ENCODE data around the gene CLIC1.
"Not testable (repeated sequence)": the region's sequence is repeated elsewhere in the genome, so short reads cannot be mapped to it uniquely, and the experiment has no call there.

The CLIC1 gene

GRCh38 chr6:31722173-31722572 is 14.2 kb downstream of the CLIC1 start:
- DNase-seq (ENCODE audit: low read depth), result no peak

DNA sequence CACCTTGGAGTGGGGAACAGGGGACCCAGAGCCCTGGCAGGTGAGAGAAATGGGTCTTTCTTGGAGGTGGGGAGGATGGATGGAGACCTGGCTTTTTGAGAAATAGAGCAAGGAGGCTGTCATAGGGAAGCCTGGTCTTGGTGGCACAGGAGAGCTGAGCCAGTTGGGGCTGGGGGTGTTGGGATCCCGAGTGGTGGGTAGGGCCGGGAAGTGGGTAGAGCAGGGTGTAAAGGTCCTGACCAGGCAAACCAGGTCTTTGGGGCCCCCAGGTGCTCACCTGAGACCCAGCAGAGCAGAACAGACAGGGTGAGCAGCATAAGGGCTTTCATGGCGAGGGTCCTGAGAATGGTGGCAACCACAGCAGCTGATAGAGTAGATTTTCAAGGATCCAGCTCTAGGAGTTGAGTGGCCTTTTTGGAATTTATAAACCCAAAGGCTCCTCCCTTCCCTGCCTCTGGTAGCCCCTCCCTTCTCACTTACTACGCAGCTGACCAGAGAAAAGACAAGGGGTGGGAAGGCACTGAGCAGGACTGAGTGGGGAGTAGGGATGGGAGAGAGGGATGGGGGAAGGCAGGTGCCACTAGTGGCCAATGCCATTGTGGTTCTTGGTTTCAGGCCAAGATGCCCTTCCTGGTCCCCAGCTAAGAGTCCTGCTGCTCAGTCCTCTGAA is 14.8 kb downstream of the CLIC1 start, which contains the start of gene LY6G6C:
TSS of gene LY6G6C (minus strand) at position 396 of the 670 bp plus-strand sequence. CDS start at position 329, 67 bp downstream.
- DNase-seq (ENCODE audit: low read depth), result peak; percentile 25

- peak; percentile 34 for DNase-seq (ENCODE audit: low read depth)
Observed at GRCh38 chr6:31720196-31720770, 16.0 kb downstream of the CLIC1 start.

DNA sequence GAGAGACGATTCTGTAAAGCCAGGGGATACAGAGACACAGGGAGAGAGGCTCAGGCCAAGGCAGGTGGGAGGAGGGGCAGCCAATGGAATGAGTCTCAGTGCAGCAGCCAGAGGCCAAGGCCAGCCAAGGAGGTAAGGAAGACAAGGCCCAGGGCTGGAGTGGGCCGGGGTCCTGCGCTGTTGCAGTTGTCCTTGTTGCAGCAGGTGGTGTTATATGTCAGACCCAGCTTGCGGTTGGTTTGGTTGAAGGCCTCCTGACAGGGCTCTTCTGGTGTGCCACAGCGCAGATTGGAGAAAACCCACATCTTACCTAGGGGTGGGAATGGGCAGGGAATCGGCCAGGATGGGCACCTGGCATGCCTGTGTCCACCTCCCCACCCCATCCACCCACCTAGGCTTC is 17.3 kb downstream of the CLIC1 start:
- no peak for DNase-seq (ENCODE audit: low read depth)

GRCh38 chr6:31718265-31718664 is 18.1 kb downstream of the CLIC1 start:
- DNase-seq (ENCODE audit: low read depth), result no peak

GRCh38 chr6:31717499-31718222 is 18.7 kb downstream of the CLIC1 start:
- DNase-seq (ENCODE audit: low read depth), result no peak

DNA sequence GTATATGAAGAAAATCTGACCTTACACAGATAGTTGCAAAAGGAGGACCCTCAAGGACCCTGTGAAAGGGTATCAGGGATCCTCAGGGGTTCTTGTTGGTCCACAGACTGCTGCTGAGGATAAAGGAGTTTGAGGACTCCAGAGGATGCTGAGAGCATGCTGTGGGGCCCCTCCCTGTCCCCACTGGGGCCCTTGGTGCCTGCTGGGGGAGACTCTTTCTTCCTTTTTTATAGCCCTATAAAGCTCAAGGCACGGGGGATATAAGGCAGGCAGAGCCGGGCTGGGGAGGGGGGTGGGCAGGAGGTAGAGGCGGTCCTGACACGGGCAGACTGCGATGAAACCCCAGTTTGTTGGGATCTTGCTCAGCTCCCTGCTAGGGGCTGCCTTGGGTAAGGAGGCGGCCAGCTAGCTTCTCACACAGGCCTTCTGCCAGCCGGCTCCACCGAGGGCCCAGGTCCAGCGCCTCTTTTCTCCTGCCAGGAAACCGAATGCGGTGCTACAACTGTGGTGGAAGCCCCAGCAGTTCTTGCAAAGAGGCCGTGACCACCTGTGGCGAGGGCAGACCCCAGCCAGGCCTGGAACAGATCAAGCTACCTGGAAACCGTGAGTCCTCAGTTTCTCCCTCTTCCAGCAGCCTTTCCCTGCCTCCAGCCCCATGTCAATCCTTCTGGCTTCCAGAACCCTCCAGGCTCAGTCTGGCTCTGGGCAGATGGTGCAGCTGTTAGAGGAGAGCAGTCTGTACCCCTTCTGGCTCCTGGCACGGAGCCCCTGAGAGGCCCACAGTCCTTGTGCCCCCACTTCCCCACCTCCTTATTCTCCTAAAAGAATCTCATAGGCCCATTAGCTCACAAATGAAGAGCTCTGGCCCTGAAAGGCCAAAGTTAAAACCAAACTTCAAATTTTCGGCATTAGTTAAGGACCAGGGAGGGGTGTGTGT is 21.0 kb downstream of the CLIC1 start, which contains the start of gene LY6G6D:
TSS of gene LY6G6D (plus strand) at position 327 of the 937 bp plus-strand sequence. CDS start at position 335, 8 bp downstream.
- no peak for DNase-seq (ENCODE audit: low read depth)

- no peak for DNase-seq (ENCODE audit: low read depth)
Observed at GRCh38 chr6:31713991-31714684, 22.2 kb downstream of the CLIC1 start.

- no peak for DNase-seq (ENCODE audit: low read depth)
Observed at GRCh38 chr6:31713465-31713864, 22.9 kb downstream of the CLIC1 start.

GRCh38 chr6:31712296-31712695 is 24.0 kb downstream of the CLIC1 start:
- DNase-seq (ENCODE audit: low read depth), result peak; percentile 8

- DNase-seq (ENCODE audit: low read depth), result no peak
Observed at GRCh38 chr6:31711233-31711632, 25.1 kb downstream of the CLIC1 start.

- no peak for DNase-seq (ENCODE audit: low read depth)
Observed at GRCh38 chr6:31710523-31711219, 25.7 kb downstream of the CLIC1 start.

DNA sequence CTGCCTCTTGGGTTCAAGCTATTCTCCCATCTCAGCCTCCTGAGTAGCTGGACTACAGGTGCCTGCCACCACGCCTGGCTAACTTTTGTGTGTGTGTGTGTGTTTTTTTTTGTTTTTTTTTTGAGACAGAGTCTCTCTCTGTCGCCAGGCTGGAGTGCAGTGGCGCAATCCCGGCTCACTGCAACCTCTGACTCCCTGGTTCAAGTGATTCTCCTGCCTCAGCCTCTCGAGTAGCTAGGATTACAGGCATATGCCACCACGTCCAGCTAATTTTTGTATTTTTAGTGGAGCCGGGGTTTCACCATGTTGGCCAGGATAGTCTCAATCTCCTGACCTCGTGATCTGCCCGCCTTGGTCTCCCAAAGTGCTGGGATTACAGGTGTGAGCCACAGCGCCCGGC is 27.2 kb downstream of the CLIC1 start:
- not testable (repeated sequence) for DNase-seq (ENCODE audit: low read depth)

- no peak for DNase-seq (ENCODE audit: low read depth)
Observed at GRCh38 chr6:31708224-31708623, 28.1 kb downstream of the CLIC1 start.

GRCh38 chr6:31707701-31708100 is 28.6 kb downstream of the CLIC1 start:
- no peak for DNase-seq (ENCODE audit: low read depth)

GRCh38 chr6:31706599-31706998 is 29.7 kb downstream of the CLIC1 start, which contains the start of gene LY6G6F:
TSS of gene LY6G6F (plus strand) at chr6:31706866. CDS start at chr6:31706907, 41 bp downstream.
- no peak for DNase-seq (ENCODE audit: low read depth)

- peak; percentile 47 for DNase-seq (ENCODE audit: low read depth)
Observed at GRCh38 chr6:31705931-31706330, 30.4 kb downstream of the CLIC1 start.

GRCh38 chr6:31702819-31703716 is 33.3 kb downstream of the CLIC1 start, which contains the start of gene ABHD16A:
TSS of gene ABHD16A (minus strand) at chr6:31703324. CDS start at chr6:31703281, 43 bp downstream.
- DNase-seq (ENCODE audit: low read depth), result peak; percentile 98

- DNase-seq (ENCODE audit: low read depth), result no peak
Observed at GRCh38 chr6:31702405-31702818, 33.9 kb downstream of the CLIC1 start.
